Loucy (cell line): ENCODE results near the gene TSHZ2.

Experiments used
- H2AFZ ChIP-seq: fragments of 200-600 bp; sonication (generic); 2 replicates; pipeline ENCODE4 v1.6.0; 2016; ENCODE audit warnings: antibody characterized with exemption, mild to moderate bottlenecking, low read length, moderate library complexity
- H3F3A ChIP-seq: fragments of 200-600 bp; 2 replicates; pipeline ENCODE4 v1.6.0; 2016; ENCODE audit warnings: antibody characterized with exemption, low read depth, mild to moderate bottlenecking
- H3K27me3 ChIP-seq: fragments of 200-600 bp; sonication (generic); 2 replicates; pipeline ENCODE4 v1.6.1; 2014; ENCODE audit warnings: low read length, mild to moderate bottlenecking; ENCODE audit not compliant: insufficient read depth, poor library complexity, severe bottlenecking
- H3K36me3 ChIP-seq: fragments of 200-600 bp; sonication (generic); 2 replicates; pipeline ENCODE4 v1.6.1; 2016; ENCODE audit warnings: low read length; ENCODE audit not compliant: insufficient read depth
- H3K4me1 ChIP-seq: fragments of 200-600 bp; sonication (generic); 2 replicates; pipeline ENCODE4 v1.5.1; 2014; ENCODE audit warnings: low read length, mild to moderate bottlenecking; ENCODE audit not compliant: insufficient read depth, poor library complexity, severe bottlenecking
- H3K4me2 ChIP-seq: fragments of 200-600 bp; sonication (generic); 2 replicates; pipeline ENCODE4 v1.6.0; 2014; ENCODE audit warnings: antibody characterized with exemption, low read length, low read depth, mild to moderate bottlenecking; ENCODE audit not compliant: poor library complexity, severe bottlenecking
- H3K4me3 ChIP-seq: fragments of 200-600 bp; sonication (generic); 2 replicates; pipeline ENCODE4 v1.5.1; 2014; ENCODE audit warnings: low read length, mild to moderate bottlenecking, mixed read lengths; ENCODE audit not compliant: poor library complexity, severe bottlenecking
- H3K79me2 ChIP-seq: fragments of 200-600 bp; sonication (generic); 2 replicates; pipeline ENCODE4 v1.6.1; 2014; ENCODE audit warnings: low read length; ENCODE audit not compliant: insufficient read depth
- H3K9ac ChIP-seq: fragments of 200-600 bp; sonication (generic); 2 replicates; pipeline ENCODE4 v1.6.0; 2014; ENCODE audit warnings: mild to moderate bottlenecking, low read depth, low read length, moderate library complexity; ENCODE audit not compliant: poor library complexity, severe bottlenecking
- H3K9me2 ChIP-seq: fragments of 200-600 bp; sonication (generic); replicated peaks from 2 replicates; pipeline ENCODE4 v1.6.1; 2016; ENCODE audit warnings: low read depth, low read length, mixed read lengths
- H3K9me3 ChIP-seq: fragments of 200-600 bp; sonication (generic); 2 replicates; pipeline ENCODE4 v1.6.1; 2014; ENCODE audit warnings: mild to moderate bottlenecking, antibody characterized with exemption, low read length, low read depth; ENCODE audit not compliant: insufficient read depth
- H4K20me1 ChIP-seq: fragments of 200-600 bp; sonication (generic); 2 replicates; pipeline ENCODE4 v1.6.0; 2014; ENCODE audit warnings: antibody characterized with exemption, low read length, mild to moderate bottlenecking; ENCODE audit not compliant: insufficient read depth, poor library complexity, severe bottlenecking
- CTCF ChIP-seq: fragments of 200-600 bp; sonication (generic); conservative IDR thresholded peaks from 2 replicates; pipeline ENCODE4 v1.5.1; 2014; ENCODE audit warnings: mild to moderate bottlenecking, antibody characterized with exemption, low read length
- EZH2phosphoT487 ChIP-seq: fragments of 200-600 bp; IDR thresholded peaks from 2 replicates; pipeline ENCODE4 v1.6.1; 2018; ENCODE audit warnings: antibody characterized with exemption, mild to moderate bottlenecking, moderate library complexity, borderline replicate concordance

TSHZ2 gene

DNA sequence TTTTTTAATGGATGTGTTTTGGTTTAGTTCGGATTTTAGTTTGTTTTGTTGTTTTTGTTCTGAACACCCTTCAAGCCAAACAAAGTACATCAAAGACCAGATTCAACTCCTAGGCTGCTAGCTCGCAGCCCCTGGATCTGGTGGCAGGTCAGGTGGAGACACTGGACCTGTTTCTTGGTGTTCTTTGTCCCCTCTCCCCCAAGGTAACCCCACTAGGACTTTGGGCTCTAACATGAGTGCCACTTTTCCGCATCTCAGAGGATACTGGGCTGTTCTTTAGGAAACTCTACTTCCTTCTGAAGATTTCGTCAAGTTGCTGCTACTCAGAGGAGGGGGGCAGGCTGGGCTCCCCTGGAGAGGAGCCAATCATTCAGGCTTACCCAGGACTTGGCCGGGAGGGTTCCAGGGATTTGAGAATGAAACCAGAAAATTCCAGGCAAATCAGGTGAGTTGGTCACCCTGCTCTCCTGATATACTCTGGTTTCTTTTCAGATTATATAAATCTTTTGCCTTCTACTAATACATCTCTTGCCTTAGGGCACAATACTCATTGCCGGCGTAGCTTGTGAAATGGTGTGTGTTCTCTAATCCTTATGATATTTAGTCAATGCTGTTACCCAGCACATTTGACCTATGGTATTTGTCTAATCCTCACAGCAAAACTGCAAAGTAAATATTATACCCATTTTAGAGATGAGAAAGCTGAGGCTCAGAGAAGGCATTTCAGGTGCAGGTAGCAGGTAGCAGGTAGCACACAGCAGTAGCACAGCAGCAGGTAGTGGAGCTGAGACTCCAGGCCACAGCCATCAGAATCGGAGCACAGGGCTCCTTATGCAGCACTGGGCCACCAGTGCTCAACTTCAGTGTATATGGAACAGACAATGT, 291.6 kb downstream of the TSHZ2 start:
- no peaks in the 10 kb centered on the region for H3F3A ChIP-seq
- no peak overlapping the region for H3K4me2 ChIP-seq
- H4K20me1 ChIP-seq, result no peaks in the 10 kb centered on the region
- H3K79me2 ChIP-seq, result no peaks in the 10 kb centered on the region
- H3K9ac ChIP-seq, result no peak overlapping the region
- H3K9me3 ChIP-seq, result no peaks in the 10 kb centered on the region
- TF ChIP-seq CTCF, result no peak
- no peak for TF ChIP-seq EZH2phosphoT487
- no peak overlapping the region for H3K4me3 ChIP-seq
- no peak overlapping the region for H2AFZ ChIP-seq
- H3K9me2 ChIP-seq, result no peaks in the 10 kb centered on the region
- H3K4me1 ChIP-seq, result no peaks in the 10 kb centered on the region
- H3K36me3 ChIP-seq, result no peaks in the 10 kb centered on the region
- H3K27me3 ChIP-seq, result no peaks in the 10 kb centered on the region

- Histone ChIP-seq H3K36me3 (no peaks in the 10 kb centered on the region), H3K9ac (no peak overlapping the region), H3K4me2 (no peak overlapping the region), H3F3A (no peaks in the 10 kb centered on the region), H3K4me1 (no peaks in the 10 kb centered on the region), H3K4me3 (no peak overlapping the region), H3K79me2 (no peaks in the 10 kb centered on the region), H3K9me2 (no peaks in the 10 kb centered on the region), H3K9me3 (no peaks in the 10 kb centered on the region), H3K27me3 (no peaks in the 10 kb centered on the region), H2AFZ (no peak overlapping the region), H4K20me1 (no peaks in the 10 kb centered on the region)
- TF ChIP-seq CTCF, result no peak
- no peak for TF ChIP-seq EZH2phosphoT487
Observed at GRCh38 chr20:53264604-53265003, 292.4 kb downstream of the TSHZ2 start.

DNA sequence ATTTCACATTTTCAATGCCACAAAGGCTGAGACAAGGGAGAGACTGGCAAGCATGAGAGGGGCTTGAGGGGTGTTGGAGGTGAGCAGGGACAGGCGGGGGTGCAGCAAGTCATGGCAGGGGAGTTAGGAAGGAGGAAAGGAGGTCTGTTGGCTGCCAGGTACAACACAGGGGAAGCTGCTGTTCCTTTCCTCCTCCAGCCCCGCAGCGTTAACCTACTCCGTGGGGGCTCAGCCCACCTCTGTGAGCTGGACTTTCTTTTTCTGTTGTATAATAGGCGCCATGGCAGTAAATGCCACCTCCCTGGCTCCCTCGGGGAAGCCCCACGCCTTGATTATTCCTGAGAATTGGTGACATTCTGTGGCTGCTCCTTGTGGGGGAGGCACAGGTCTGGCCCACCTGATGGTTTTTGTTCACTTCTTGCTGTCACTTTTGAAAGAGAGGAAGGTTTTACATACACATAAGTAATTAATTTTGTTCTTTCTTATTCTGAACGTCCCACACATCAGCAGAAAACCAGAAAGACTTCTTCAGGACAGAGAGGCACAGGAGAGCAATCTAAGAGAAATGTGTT, 293.2 kb downstream of the TSHZ2 start:
- Histone ChIP-seq H2AFZ (no peak overlapping the region), H3F3A (no peaks in the 10 kb centered on the region), H3K79me2 (no peaks in the 10 kb centered on the region), H3K27me3 (no peaks in the 10 kb centered on the region), H3K4me3 (no peak overlapping the region), H3K36me3 (no peaks in the 10 kb centered on the region), H3K9me3 (no peaks in the 10 kb centered on the region), H3K4me1 (no peaks in the 10 kb centered on the region), H3K9me2 (no peaks in the 10 kb centered on the region), H3K4me2 (no peak overlapping the region), H3K9ac (no peak overlapping the region), H4K20me1 (no peaks in the 10 kb centered on the region)
- TF ChIP-seq EZH2phosphoT487 (no peak), CTCF (no peak)
